GM08714 (cell line): ENCODE measurements around the gene CBLC.
"Not testable (repeated sequence)": the region's sequence is repeated elsewhere in the genome, so short reads cannot be mapped to it uniquely, and the experiment has no call there.

ENCODE experiments used
- H3K4me3 ChIP-seq: fragments of 200-500 bp; sonication (Bioruptor generic); 2 replicates; pipeline ENCODE4 v1.5.1; 2014; ENCODE audit warnings: mild to moderate bottlenecking, low read length, inconsistent platforms
- ZNF274 ChIP-seq: IDR thresholded peaks from 2 replicates; pipeline ENCODE4 v1.6.1; 2012; ENCODE audit warnings: mild to moderate bottlenecking, low read depth, low read length

CBLC gene

GRCh38 chr19:44765033-44765948 lies 12.4 kb upstream of the CBLC start:
- no peak for TF ChIP-seq ZNF274
- no peak overlapping the region for H3K4me3 ChIP-seq

- H3K4me3 ChIP-seq = no peak overlapping the region
- no peak for TF ChIP-seq ZNF274
Measured at GRCh38 chr19:44765949-44766335, 11.7 kb upstream of the CBLC start.

DNA sequence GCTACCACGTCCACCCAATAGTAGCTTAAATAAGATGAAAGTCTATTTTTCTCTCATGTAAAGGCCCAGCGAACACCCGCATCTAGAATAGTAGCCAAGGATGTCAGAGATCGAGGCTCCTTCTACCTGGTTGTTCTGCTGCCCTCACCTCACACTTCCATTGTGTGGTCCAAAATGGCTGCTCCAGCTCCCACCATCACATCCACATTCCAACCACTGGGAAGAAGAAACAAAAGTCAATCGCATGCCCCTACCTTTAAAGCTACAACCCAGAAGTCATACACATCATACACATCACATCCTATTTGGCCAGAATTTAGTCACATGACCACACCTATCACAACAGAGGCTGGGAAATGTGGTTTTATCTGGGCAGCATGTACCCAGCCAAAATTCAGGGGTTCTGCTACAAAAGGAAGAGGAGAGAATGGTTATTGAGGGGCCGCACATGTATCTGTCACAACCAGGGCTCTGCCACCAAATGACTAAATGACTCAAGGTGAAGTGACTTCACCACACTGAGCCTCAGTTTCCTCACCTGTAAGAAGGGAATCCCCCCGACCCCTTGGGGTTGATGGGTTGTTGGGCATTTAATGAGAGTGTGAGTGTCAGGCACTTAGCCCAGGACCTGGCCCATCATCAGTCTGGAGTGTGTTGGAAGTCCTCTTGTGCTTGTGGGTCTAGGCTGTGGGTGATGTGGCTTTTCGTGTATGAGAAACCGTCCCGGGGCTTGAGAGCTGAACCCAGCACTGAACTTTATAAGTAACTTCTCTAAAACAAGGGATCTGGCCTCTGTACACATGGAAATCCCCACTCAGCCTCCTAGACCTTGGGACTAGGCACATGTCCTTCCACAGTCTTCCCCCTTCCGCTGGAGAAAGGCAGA lies 10.2 kb upstream of the CBLC start:
- TF ChIP-seq ZNF274 = no peak
- no peak overlapping the region for H3K4me3 ChIP-seq

DNA sequence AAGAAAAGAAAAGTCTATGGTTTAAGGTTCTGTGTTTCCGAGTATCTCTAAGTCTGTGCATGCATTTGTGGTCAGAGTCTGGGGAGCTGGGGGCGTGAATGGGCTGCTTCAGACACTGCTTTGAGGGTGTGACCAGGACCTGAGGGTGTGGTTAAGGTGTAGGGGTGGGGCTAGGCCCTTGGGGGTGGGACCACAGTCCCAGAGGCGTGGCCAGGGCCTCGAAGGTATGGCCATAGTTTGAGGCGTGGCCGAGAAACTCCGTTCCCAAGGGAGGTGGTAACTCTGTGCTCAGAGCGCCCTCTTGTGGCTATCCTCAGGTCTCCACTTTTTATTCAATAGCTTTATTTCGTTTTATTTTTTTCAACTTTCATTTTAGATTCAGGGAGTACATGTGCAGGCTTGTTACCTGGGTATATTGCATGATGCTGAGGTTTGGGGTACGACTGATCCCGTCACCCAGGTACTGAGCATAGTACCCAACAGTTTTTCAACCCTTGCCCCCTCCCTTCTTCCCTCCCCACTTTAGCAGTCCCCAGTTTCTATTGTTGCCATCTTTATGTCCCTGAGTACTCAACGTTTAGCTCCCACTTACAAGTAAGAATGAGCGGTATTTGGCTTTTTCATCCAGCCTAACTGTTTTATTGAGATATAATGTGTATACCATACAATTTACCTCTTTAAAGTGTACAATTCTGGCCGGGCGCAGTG lies 7.0 kb upstream of the CBLC start:
- H3K4me3 ChIP-seq = no peak overlapping the region
- TF ChIP-seq ZNF274 = no peak

DNA sequence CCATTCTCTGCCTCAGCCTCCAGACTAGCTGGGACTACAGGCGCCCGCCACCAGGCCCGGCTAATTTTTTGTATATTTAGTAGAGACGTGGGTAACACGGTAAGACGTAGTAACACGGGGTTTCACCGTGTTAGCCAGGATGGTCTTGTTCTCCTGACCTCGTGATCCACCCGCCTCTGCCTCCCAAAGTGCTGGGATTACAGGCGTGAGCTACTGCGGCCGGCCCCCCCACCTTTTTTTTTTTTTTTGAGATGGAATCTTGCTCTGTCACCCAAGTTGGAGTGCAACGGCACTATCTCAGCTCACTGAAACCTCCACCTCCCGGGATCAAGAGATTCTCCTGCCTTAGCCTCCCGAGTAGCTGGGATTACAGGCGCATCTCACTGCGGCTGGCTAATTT lies 5.5 kb upstream of the CBLC start:
- not testable (repeated sequence) for H3K4me3 ChIP-seq

DNA sequence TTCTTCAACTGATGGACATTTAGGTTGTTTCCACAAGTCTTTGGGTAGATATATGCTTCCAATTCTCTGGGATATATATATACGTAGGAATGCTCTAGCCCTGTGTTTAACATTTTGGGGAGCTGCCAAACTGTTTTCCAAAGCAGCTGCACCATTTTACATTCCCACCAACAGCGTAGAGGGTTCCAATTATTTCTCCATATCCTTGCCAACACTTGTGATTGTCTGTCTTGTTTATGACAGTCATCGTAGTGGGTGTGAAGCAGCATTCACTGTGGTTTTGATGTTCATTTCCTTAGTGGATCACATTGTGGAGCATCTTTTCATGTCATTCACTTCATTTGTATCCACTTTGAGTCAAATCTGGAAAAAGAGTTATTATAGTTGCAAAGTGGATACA lies 4.7 kb upstream of the CBLC start:
- no peak for TF ChIP-seq ZNF274
- H3K4me3 ChIP-seq = no peak overlapping the region

DNA sequence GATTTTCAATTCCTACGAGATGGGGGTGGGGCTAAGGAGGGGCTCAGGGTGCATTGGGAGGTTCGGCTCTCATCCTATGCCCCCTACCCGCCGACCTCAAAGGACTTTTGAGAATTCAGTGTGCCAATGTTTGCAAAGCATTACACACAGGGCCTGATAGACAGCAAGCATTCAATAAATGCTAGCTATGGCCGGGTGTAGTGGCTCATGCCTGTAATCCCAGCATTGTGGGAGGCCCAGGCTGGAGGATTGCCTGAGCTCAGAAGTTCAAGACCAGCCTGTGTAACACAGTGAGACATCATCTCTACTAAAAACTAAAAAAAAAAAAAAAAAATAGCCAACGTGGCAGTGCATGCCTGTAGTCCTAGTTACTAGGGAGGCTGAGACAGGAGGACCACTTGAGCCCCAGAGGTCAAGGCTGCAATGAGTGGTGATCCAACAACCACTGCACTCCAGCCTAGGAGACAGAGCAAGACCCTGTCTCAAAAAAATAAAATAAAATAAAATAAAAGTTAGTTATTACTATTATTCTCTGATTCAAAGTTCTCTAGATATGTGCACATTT lies 1.9 kb upstream of the CBLC start:
- H3K4me3 ChIP-seq = no peak overlapping the region
- no peak for TF ChIP-seq ZNF274

- TF ChIP-seq ZNF274 = no peak
- H3K4me3 ChIP-seq = no peak overlapping the region
Measured at GRCh38 chr19:44776402-44777096, 1.1 kb upstream of the CBLC start.

DNA sequence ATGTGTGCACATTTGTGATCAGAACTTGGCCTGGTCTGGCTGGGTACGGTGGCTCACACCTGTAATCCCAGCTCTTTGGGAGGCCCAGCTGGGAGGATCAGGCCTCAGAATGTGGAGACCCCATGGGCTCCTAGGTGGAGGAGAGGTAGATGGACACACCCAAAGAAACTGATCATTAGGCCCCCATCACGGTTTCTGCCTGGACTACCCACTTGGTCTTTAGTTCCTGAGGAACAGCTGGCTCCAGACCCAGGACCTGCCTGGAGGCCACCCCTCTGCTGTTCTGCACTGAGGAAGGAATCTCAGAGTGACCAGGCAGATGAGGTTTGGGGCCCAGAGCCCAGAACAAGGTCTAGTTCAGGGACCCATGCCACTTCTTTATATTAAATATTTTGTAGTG lies 1.5 kb downstream of the CBLC start:
- H3K4me3 ChIP-seq = no peak overlapping the region
- no peak for TF ChIP-seq ZNF274

DNA sequence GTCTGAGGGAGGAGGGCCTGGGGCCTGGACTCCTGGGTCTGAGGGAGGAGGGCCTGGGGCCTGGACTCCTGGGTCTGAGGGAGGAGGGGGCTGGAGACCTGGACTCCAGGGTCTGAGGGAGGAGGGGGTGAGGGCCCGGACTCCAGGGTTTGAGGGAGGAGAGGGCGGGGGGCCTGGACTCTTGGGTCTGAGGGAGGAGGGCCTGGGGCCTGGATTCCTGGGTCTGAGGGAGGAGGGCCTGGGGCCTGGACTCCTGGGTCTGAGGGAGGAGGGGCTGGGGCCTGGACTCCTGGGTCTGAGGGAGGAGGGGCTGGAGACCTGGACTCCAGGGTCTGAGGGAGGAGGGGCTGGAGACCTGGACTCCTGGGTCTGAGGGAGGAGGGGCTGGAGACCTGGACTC lies 4.0 kb downstream of the CBLC start:
- not testable (repeated sequence) for H3K4me3 ChIP-seq

DNA sequence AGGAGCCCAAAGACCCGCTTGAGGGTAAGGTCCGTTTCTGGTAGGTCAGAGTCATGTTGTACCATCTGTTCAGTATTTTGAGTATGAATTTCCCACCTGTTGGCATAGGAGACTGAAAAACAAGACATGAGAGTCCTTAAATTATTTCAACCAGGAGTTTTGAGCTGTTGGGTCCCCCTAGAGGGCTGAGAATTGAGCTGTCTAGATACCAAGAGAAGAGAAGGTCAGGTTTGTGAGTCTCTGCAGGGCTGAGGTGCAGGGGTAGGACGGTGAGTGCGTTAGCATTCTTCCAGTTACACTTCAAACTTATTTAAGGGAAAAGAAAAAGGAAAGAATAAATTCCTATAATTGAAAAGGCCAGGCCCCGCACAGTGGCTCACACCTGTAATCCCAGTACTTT lies 5.0 kb downstream of the CBLC start:
- no peak overlapping the region for H3K4me3 ChIP-seq
- no peak for TF ChIP-seq ZNF274

GRCh38 chr19:44783545-44783944 lies 5.9 kb downstream of the CBLC start:
- no peak for TF ChIP-seq ZNF274
- H3K4me3 ChIP-seq = no peak overlapping the region

DNA sequence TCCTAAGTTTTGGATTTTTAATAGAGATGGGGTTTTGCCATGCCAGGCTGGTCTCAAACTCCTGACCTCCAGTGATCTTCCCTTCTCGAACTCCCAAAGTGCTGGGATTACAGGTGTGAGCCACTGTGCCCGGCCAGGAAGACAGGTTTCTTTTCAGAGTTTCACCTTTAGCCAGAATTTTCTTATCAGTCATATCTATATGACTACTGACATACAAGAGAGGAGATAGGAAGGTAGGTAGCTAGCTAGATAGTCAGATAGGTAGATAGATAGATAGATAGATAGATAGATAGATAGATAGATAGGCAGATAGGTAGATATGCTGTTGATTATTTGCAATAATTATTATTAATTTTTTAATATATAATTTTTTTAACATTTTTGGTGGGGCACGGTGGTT lies 7.6 kb downstream of the CBLC start:
- H3K4me3 ChIP-seq = no peak overlapping the region
- no peak for TF ChIP-seq ZNF274

- no peak overlapping the region for H3K4me3 ChIP-seq
- TF ChIP-seq ZNF274 = no peak
Measured at GRCh38 chr19:44785993-44786392, 8.3 kb downstream of the CBLC start.

GRCh38 chr19:44788971-44789370 lies 11.3 kb downstream of the CBLC start:
- TF ChIP-seq ZNF274 = no peak
- H3K4me3 ChIP-seq = no peak overlapping the region
